Subcutaneous preadipocyte (primary cell): ENCODE measurements around the gene SPANXA1. TPM values are rescaled to one million over a fixed set of nuclear protein-coding genes. Genes with fewer than 3 reads are reported as not detected.

Experiments used
- total RNA-seq: library from RNA; depleted of rRNA; stranded (reverse); fragments of >200 nt; gene quantifications from 2 replicates; pipeline ENCODE4 v1.2.3, GENCODE V29; 2012

The SPANXA1 gene, protein sequence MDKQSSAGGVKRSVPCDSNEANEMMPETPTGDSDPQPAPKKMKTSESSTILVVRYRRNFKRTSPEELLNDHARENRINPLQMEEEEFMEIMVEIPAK
- total RNA-seq, result not detected in 2 replicates

DNA sequence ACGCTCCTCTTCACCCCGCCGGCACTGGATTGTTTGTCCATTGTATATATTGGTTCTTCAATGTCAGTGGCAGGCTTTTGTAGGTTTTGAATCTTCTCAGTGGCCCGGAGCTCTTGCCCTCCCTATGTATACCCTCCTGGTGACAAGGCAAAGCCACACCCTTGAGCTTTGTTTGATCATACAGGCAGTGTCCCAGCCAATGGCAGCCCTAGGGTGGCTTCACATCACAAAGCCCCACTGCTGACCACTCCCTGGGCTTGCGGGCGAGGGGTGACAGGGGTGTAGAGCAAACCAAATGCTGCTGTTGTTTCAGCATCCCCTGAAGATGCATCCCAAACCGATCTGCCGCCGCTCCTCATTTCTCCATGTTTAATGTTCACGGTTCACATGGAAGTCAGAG, at the start of gene SPANXA1:
Gene SPANXA1, minus strand, starts transcription at position 101 of the 400 bp plus-strand sequence. Its CDS starts 60 bp downstream, at position 41.

DNA sequence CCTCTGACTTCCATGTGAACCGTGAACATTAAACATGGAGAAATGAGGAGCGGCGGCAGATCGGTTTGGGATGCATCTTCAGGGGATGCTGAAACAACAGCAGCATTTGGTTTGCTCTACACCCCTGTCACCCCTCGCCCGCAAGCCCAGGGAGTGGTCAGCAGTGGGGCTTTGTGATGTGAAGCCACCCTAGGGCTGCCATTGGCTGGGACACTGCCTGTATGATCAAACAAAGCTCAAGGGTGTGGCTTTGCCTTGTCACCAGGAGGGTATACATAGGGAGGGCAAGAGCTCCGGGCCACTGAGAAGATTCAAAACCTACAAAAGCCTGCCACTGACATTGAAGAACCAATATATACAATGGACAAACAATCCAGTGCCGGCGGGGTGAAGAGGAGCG, 4.9 kb upstream of the SPANXA1 start, which contains the start of gene SPANXA2:
Gene SPANXA2, plus strand, starts transcription at position 301 of the 400 bp plus-strand sequence. Its CDS starts 60 bp downstream, at position 361.

Other genes starting within 250 kb of the SPANXA1 start
- gene SPANXA2, start 5.0 kb upstream of the SPANXA1 start, total RNA-seq, result not detected in 2 replicates
- gene SPANXD, start 114.0 kb upstream of the SPANXA1 start, total RNA-seq, result not detected in 2 replicates